Neural progenitor cell (in vitro differentiated cells): ENCODE measurements around the gene AKAP6.

ENCODE experiments used
- EZH2 ChIP-seq: fragments of 200-600 bp; sonication (generic); IDR thresholded peaks from 2 replicates; pipeline ENCODE4 v1.6.1; 2017; ENCODE audit warnings: antibody characterized with exemption, mild to moderate bottlenecking, moderate library complexity
- TF ChIP-seq, protein P1 (sequence below): fragments of 200-600 bp; sonication (generic); IDR thresholded peaks from 2 replicates; pipeline ENCODE4 v1.5.1; 2017; ENCODE audit warnings: antibody characterized with exemption, mild to moderate bottlenecking

- TF ChIP-seq, protein P1, sequence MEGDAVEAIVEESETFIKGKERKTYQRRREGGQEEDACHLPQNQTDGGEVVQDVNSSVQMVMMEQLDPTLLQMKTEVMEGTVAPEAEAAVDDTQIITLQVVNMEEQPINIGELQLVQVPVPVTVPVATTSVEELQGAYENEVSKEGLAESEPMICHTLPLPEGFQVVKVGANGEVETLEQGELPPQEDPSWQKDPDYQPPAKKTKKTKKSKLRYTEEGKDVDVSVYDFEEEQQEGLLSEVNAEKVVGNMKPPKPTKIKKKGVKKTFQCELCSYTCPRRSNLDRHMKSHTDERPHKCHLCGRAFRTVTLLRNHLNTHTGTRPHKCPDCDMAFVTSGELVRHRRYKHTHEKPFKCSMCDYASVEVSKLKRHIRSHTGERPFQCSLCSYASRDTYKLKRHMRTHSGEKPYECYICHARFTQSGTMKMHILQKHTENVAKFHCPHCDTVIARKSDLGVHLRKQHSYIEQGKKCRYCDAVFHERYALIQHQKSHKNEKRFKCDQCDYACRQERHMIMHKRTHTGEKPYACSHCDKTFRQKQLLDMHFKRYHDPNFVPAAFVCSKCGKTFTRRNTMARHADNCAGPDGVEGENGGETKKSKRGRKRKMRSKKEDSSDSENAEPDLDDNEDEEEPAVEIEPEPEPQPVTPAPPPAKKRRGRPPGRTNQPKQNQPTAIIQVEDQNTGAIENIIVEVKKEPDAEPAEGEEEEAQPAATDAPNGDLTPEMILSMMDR = no peak
- TF ChIP-seq EZH2 = no peak
These were observed 374.1 kb downstream of the AKAP6 start for GRCh38 chr14:32703183-32703621.
